Measurements from ENCODE around the gene UBN2.

GRCh38 chr7:139192014-139192706, 38.9 kb upstream of the UBN2 start:
- TF ChIP-seq CTCF (conservative IDR thresholded peaks at IDR 0.05; ENCODE audit: low read length) (no peak), EZH2phosphoT487 (IDR thresholded peaks at IDR 0.05; ENCODE audit: borderline replicate concordance, low read depth, low read length) (no peak)
